Kidney epithelial cell (primary cell): Measurements from ENCODE around the gene SLC2A10. TPM values are rescaled to one million over a fixed set of nuclear protein-coding genes. Genes with fewer than 3 reads are reported as not detected.

ENCODE experiments used
- DNase-seq: peaks from one replicate; pipeline ENCODE4 v3.0.0-alpha.2; 2010; ENCODE audit warnings: low read depth
- H3K27me3 ChIP-seq: 2 replicates; pipeline ENCODE4 v1.6.0; 2011; ENCODE audit warnings: low read length; ENCODE audit not compliant: control insufficient read depth, insufficient read depth
- H3K36me3 ChIP-seq: 2 replicates; pipeline ENCODE4 v1.5.1; 2011; ENCODE audit warnings: low read length; ENCODE audit not compliant: control insufficient read depth, insufficient read depth
- H3K4me3 ChIP-seq: 2 replicates; pipeline ENCODE4 v1.5.1; 2011; ENCODE audit warnings: low read depth, mild to moderate bottlenecking, control low read depth, low read length
- CTCF ChIP-seq: IDR thresholded peaks from 2 replicates; pipeline ENCODE4 v1.5.1; 2011; ENCODE audit warnings: mild to moderate bottlenecking, moderate library complexity, low read length, control low read depth, inconsistent platforms; ENCODE audit not compliant: insufficient read depth, poor library complexity, severe bottlenecking
- total RNA-seq: library from RNA; depleted of rRNA; stranded (reverse); fragments of >200 nt; gene quantifications from 2 replicates; pipeline ENCODE4 v1.2.3, GENCODE V29; 2015

SLC2A10 gene
- total RNA-seq, 1 donor from 2014 or later = 11.9 TPM

- Histone ChIP-seq H3K27me3 (peaks cover 3% of the 10 kb centered on the region), H3K36me3 (no peaks in the 10 kb centered on the region), H3K4me3 (no peak overlapping the region)
- TF ChIP-seq CTCF = no peak
- no peak for DNase-seq
Measured at GRCh38 chr20:46694484-46694883, 15.0 kb upstream of the SLC2A10 start.

- H3K36me3 ChIP-seq = no peaks in the 10 kb centered on the region
- H3K4me3 ChIP-seq = no peak overlapping the region
- H3K27me3 ChIP-seq = peaks cover 5% of the 10 kb centered on the region
- no peak for TF ChIP-seq CTCF
- no peak for DNase-seq
Measured at GRCh38 chr20:46695892-46696291, 13.6 kb upstream of the SLC2A10 start.

GRCh38 chr20:46696791-46697279, 12.6 kb upstream of the SLC2A10 start:
- TF ChIP-seq CTCF = no peak
- Histone ChIP-seq H3K27me3 (peaks cover 5% of the 10 kb centered on the region), H3K4me3 (no peak overlapping the region)

GRCh38 chr20:46698788-46699187, 10.7 kb upstream of the SLC2A10 start:
- DNase-seq = no peak
- Histone ChIP-seq H3K4me3 (no peak overlapping the region), H3K36me3 (no peaks in the 10 kb centered on the region), H3K27me3 (peaks cover 5% of the 10 kb centered on the region)
- no peak for TF ChIP-seq CTCF

More at GRCh38 chr20:46696791-46697279, 12.6 kb upstream of the SLC2A10 start:
- DNase-seq = no peak
- no peaks in the 10 kb centered on the region for H3K36me3 ChIP-seq

GRCh38 chr20:46699651-46700359, 9.6 kb upstream of the SLC2A10 start:
- H3K27me3 ChIP-seq = peaks cover 5% of the 10 kb centered on the region
- H3K4me3 ChIP-seq = no peak overlapping the region
- no peak for DNase-seq
- TF ChIP-seq CTCF = peak; percentile 58
- H3K36me3 ChIP-seq = no peaks in the 10 kb centered on the region

- TF ChIP-seq CTCF = no peak
- H3K27me3 ChIP-seq = peaks cover 5% of the 10 kb centered on the region
- H3K4me3 ChIP-seq = no peak overlapping the region
- no peak for DNase-seq
- H3K36me3 ChIP-seq = no peaks in the 10 kb centered on the region
Measured at GRCh38 chr20:46700481-46700880, 9.0 kb upstream of the SLC2A10 start.
